Measurements from ENCODE around the gene FBXL7. TPM values are rescaled to one million over a fixed set of nuclear protein-coding genes. Genes with fewer than 3 reads are reported as not detected.
"Not testable (repeated sequence)": the region's sequence is repeated elsewhere in the genome, so short reads cannot be mapped to it uniquely, and the experiment has no call there.

FBXL7 gene
- total RNA-seq, 1 donor from 2014 or later = 8.0 TPM

GRCh38 chr5:15864536-15865215 lies 364.7 kb downstream of the FBXL7 start:
- Histone ChIP-seq H3K4me1 (no peaks in the 10 kb centered on the region), H3K27ac (no peak overlapping the region), H3K27me3 (ENCODE audit: low read depth) (no peaks in the 10 kb centered on the region), H3K36me3 (no peaks in the 10 kb centered on the region), H3K4me3 (no peak overlapping the region), H3K9me3 (no peaks in the 10 kb centered on the region)
- TF ChIP-seq CTCF (IDR thresholded peaks at IDR 0.05) = no peak
- no peak for ATAC-seq
- intact Hi-C loops (cut with DNase I) = no loop called here
- DNase-seq = no peak

DNA sequence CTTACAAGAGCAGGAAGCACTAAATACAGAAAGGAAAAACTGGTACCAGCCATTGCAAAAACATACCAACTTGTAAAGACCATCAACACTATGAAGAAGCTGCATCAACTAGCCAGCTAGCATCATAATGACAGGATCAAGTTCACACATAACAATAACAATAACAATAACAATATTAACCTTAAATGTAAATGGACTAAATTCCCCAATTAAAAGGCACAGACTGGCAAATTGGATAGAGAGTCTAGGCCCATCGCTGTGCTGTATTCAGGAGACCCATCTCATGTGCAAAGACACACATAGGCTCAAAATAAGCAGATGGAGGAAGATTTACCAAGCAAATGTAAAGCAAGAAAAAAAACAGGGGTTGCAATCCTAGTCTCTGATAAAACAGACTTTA lies 372.3 kb downstream of the FBXL7 start:
- H3K4me3 ChIP-seq; H3K4me1 ChIP-seq; DNase-seq; H3K27me3 ChIP-seq (ENCODE audit: low read depth); ATAC-seq; H3K27ac ChIP-seq; intact Hi-C loops (cut with DNase I); H3K36me3 ChIP-seq; H3K9me3 ChIP-seq: not testable (repeated sequence)

DNA sequence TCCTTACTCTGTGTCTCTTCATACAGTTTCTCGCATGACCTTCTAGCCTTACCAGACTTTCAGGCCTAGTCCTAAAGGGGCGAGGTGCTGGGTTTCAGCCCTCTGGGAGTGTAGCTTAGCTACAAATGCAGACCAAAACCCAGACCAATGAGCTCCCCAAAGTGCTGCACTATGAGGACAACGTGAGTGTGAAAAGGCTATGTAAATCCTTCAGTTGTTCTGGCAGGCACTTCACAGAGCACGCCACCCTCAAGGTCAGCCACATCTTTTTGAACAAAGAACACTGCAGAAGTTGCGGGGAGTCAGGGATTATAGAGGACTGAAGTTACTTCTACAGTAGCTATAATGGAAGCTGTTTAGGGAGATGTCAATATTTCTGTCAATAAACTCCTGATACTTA lies 377.9 kb downstream of the FBXL7 start:
- Histone ChIP-seq H3K9me3 (no peaks in the 10 kb centered on the region), H3K4me1 (no peaks in the 10 kb centered on the region), H3K36me3 (no peaks in the 10 kb centered on the region), H3K27me3 (ENCODE audit: low read depth) (no peaks in the 10 kb centered on the region), H3K27ac (no peak overlapping the region), H3K4me3 (no peak overlapping the region)
- intact Hi-C loops (cut with DNase I) = no loop called here
- ATAC-seq (no peak), DNase-seq (no peak)
- no peak for TF ChIP-seq CTCF (IDR thresholded peaks at IDR 0.05)

DNA sequence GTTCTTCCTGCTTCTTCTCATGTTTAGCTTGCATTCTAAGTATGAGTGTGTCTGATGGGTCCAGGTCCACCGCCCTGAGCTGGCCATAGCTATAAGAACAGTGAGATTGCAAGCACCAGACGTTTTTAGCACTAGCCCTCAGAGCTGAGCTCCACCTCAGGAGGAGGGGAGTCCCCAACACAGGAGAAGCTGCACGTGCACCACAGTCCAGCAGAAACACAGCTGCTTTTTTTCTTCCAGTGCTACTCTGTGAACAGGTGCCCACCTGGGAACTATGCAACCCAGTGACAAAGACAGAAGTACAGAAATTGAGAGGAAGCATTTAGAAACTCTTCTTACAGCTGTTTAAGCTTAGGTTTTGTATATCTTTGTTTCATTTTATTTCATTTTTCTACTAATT lies 380.2 kb downstream of the FBXL7 start:
- ATAC-seq (no peak), DNase-seq (no peak)
- intact Hi-C loops (cut with DNase I) = no loop called here
- H3K4me3 ChIP-seq = no peak overlapping the region
- TF ChIP-seq CTCF (IDR thresholded peaks at IDR 0.05) = no peak
- H3K27ac ChIP-seq = no peak overlapping the region
- H3K27me3 ChIP-seq (ENCODE audit: low read depth) = no peaks in the 10 kb centered on the region
- H3K9me3 ChIP-seq = no peaks in the 10 kb centered on the region
- no peaks in the 10 kb centered on the region for H3K4me1 ChIP-seq
- H3K36me3 ChIP-seq = no peaks in the 10 kb centered on the region

DNA sequence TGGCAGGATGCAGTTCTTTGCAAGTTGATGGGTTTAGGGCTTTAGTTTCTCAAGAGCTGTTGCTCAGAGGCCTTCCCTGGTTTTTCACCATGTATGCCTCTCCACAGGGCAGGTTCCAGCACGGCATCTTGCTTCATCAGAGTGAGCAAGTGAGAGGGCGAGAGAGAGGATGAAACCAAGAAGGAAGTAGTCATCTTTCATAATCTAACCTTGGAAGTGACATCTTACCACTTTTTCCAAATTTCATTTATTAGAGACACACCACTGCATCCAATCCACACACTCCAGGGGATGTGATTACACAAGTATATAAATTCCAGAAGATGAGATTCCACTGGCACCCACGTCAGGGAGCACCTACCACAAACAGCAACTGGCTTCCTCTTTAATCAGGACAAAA lies 385.2 kb downstream of the FBXL7 start:
- DNase-seq = no peak
- Histone ChIP-seq H3K27me3 (ENCODE audit: low read depth) (no peaks in the 10 kb centered on the region), H3K4me1 (no peaks in the 10 kb centered on the region), H3K4me3 (no peak overlapping the region), H3K27ac (no peak overlapping the region), H3K9me3 (no peaks in the 10 kb centered on the region), H3K36me3 (no peaks in the 10 kb centered on the region)
- no peak for ATAC-seq
- TF ChIP-seq CTCF (IDR thresholded peaks at IDR 0.05) = no peak
- intact Hi-C loops (cut with DNase I) = no loop called here

DNA sequence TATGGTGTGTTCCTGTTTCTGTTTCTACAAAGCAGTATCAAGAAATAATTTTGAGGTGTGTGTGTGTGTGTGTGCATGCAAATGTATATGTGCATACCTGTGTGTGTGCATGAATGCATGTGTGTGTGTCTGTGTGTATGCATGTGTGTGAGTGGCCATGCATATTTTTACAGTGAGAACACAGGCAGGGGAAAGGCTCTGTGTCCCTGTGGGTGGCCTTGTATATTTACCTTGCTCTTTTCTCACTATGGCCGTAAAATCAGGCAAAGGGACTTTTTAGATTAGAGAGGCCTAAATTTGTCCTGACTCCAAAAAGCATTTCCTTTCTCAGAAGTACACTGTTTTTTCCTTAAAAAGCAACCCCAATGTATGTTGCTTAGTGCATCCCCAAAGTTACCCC lies 386.2 kb downstream of the FBXL7 start:
- H3K9me3 ChIP-seq = no peaks in the 10 kb centered on the region
- H3K27ac ChIP-seq = no peak overlapping the region
- ATAC-seq (no peak), DNase-seq (no peak)
- intact Hi-C loops (cut with DNase I) = no loop called here
- H3K4me1 ChIP-seq = no peaks in the 10 kb centered on the region
- H3K36me3 ChIP-seq = no peaks in the 10 kb centered on the region
- H3K27me3 ChIP-seq (ENCODE audit: low read depth) = no peaks in the 10 kb centered on the region
- H3K4me3 ChIP-seq = no peak overlapping the region
- no peak for TF ChIP-seq CTCF (IDR thresholded peaks at IDR 0.05)

All from lower lobe of right lung (tissue), 2 donors.